M059J (cell line): ENCODE data around the gene TRIM26. TPM values are rescaled to one million over a fixed set of nuclear protein-coding genes. Genes with fewer than 3 reads are reported as not detected.
"Not testable (repeated sequence)": the region's sequence is repeated elsewhere in the genome, so short reads cannot be mapped to it uniquely, and the experiment has no call there.

Experiments used
- DNase-seq: peaks from one replicate; pipeline ENCODE4 v3.0.0-alpha.2; 2012; ENCODE audit warnings: low read depth
- total RNA-seq: library from RNA; depleted of rRNA; stranded (reverse); fragments of >200 nt; shearing (Covaris generic); gene quantifications from 2 replicates; pipeline ENCODE4 v1.2.3, GENCODE V29; 2014

The TRIM26 gene
- total RNA-seq, 1 experiment from 2014 or later: 90.0 TPM

GRCh38 chr6:30169658-30170614 is 43.3 kb downstream of the TRIM26 start:
- peak; percentile 70 for DNase-seq

- DNase-seq: no peak
Observed at GRCh38 chr6:30168741-30169140, 44.5 kb downstream of the TRIM26 start.

GRCh38 chr6:30167101-30167500 is 46.1 kb downstream of the TRIM26 start:
- DNase-seq: no peak

GRCh38 chr6:30165238-30165637 is 48.0 kb downstream of the TRIM26 start:
- DNase-seq: not testable (repeated sequence)

- DNase-seq: no peak
Observed at GRCh38 chr6:30164714-30165113, 48.5 kb downstream of the TRIM26 start.

- peak; percentile 25 for DNase-seq
Observed at GRCh38 chr6:30163918-30164654, 49.1 kb downstream of the TRIM26 start.

- DNase-seq: no peak
Observed at GRCh38 chr6:30163090-30163917, 49.9 kb downstream of the TRIM26 start, which contains the start of gene TRIM15. Gene TRIM15 (plus strand): TSS chr6:30163546. CDS start chr6:30163685, 139 bp downstream.

GRCh38 chr6:30162265-30163089 is 50.7 kb downstream of the TRIM26 start:
- DNase-seq: no peak

GRCh38 chr6:30160785-30161531 is 52.2 kb downstream of the TRIM26 start, which contains the start of gene TRIM10:
Gene TRIM10 (minus strand): TSS chr6:30161211. CDS start chr6:30160858, 353 bp downstream.
- DNase-seq: no peak

- DNase-seq: no peak
Observed at GRCh38 chr6:30160008-30160784, 53.0 kb downstream of the TRIM26 start.

- DNase-seq: no peak
Observed at GRCh38 chr6:30158475-30159040, 54.6 kb downstream of the TRIM26 start.

GRCh38 chr6:30157999-30158398 is 55.2 kb downstream of the TRIM26 start:
- no peak for DNase-seq

- no peak for DNase-seq
Observed at GRCh38 chr6:30157581-30157980, 55.6 kb downstream of the TRIM26 start.

- DNase-seq: no peak
Observed at GRCh38 chr6:30156774-30157173, 56.4 kb downstream of the TRIM26 start.

- peak; percentile 83 for DNase-seq
Observed at GRCh38 chr6:30156262-30156599, 57.0 kb downstream of the TRIM26 start.

GRCh38 chr6:30155520-30156261 is 57.5 kb downstream of the TRIM26 start:
- no peak for DNase-seq

GRCh38 chr6:30154709-30155519 is 58.3 kb downstream of the TRIM26 start:
- DNase-seq: peak; percentile 100
